SK-N-SH (cell line): ENCODE data around the gene IL16. TPM values are rescaled to one million over a fixed set of nuclear protein-coding genes. Genes with fewer than 3 reads are reported as not detected.

ENCODE experiments used
- CTCF ChIA-PET: fragments of 300-600, 350-600 bp; formaldehyde crosslinking; extraction: SDS; loops from one replicate; lab custom pipeline; 2021; lab: Yijun Ruan, JAX
- POLR2A ChIA-PET: fragments of 350-600 bp; sonication (Branson Sonifier 250); formaldehyde crosslinking; extraction: SDS; loops from one replicate; lab custom pipeline; 2020; ENCODE audit warnings: antibody characterized with exemption, inconsistent platforms; lab: Yijun Ruan, JAX
- DNase-seq: peaks from one replicate; pipeline ENCODE4 v3.0.0; 2012
- H2AFZ ChIP-seq: fragments of 200-600 bp; sonication (generic); 2 replicates; pipeline ENCODE4 v1.8.1; 2016; ENCODE audit warnings: antibody characterized with exemption, mild to moderate bottlenecking, low read depth
- H3F3A ChIP-seq: fragments of 200-600 bp; sonication (generic); replicated peaks from 2 replicates; pipeline ENCODE3; 2016; ENCODE audit warnings: antibody characterized with exemption, mild to moderate bottlenecking; ENCODE audit not compliant: insufficient read depth
- H3K27ac ChIP-seq, 2 experiments: fragments of 200-500 bp in 1 of 2; fragments of 200-600 bp in 1 of 2; sonication (Bioruptor generic) in 1 of 2; sonication (generic), shearing (Covaris generic) in 1 of 2; 2 replicates each; pipeline versions ENCODE4 v1.5.1 to v1.6.1; 2014 to 2016; ENCODE audit warnings: low read depth in 2 of 2, inconsistent platforms in 1 of 2, low read length in 1 of 2, mild to moderate bottlenecking in 1 of 2, mixed read lengths in 1 of 2
- H3K27me3 ChIP-seq: fragments of 200-600 bp; sonication (generic), shearing (Covaris generic); 2 replicates; pipeline ENCODE4 v1.6.1; 2016; ENCODE audit warnings: mixed run types; ENCODE audit not compliant: insufficient read depth
- H3K36me3 ChIP-seq, 2 experiments: fragments of 200-500 bp in 1 of 2; fragments of 200-600 bp in 1 of 2; sonication (Bioruptor generic) in 1 of 2; sonication (generic) in 1 of 2; replicated peaks in 1 of 2; 2 replicates each; pipeline versions ENCODE3 to v1.5.1; 2014 to 2016; ENCODE audit warnings: low read length in 1 of 2, mild to moderate bottlenecking in 1 of 2; ENCODE audit not compliant: insufficient read depth in 2 of 2, control insufficient read depth in 1 of 2
- H3K4me1 ChIP-seq, 2 experiments: fragments of 200-500 bp in 1 of 2; fragments of 200-600 bp in 1 of 2; sonication (Bioruptor generic) in 1 of 2; sonication (generic), shearing (Covaris generic) in 1 of 2; 2 replicates each; pipeline versions ENCODE4 v1.5.1 to v1.6.1; 2014 to 2016; ENCODE audit warnings: low read depth in 1 of 2, low read length in 1 of 2, mixed run types in 1 of 2; ENCODE audit not compliant: insufficient read depth in 2 of 2, control insufficient read depth in 1 of 2
- H3K4me2 ChIP-seq: fragments of 200-600 bp; sonication (generic), shearing (Covaris generic); 2 replicates; pipeline ENCODE4 v1.6.1; 2017; ENCODE audit warnings: mixed run types
- H3K4me3 ChIP-seq, 2 experiments: fragments of 200-500 bp in 1 of 2; fragments of 200-600 bp in 1 of 2; sonication (Bioruptor generic) in 1 of 2; sonication (generic), shearing (Covaris generic) in 1 of 2; 2 replicates each; pipeline versions ENCODE4 v1.5.1 to v1.8.1; 2014 to 2016; ENCODE audit warnings: low read depth in 2 of 2, inconsistent platforms in 1 of 2, low read length in 1 of 2, mild to moderate bottlenecking in 1 of 2, mixed read lengths in 1 of 2, moderate library complexity in 1 of 2
- H3K79me2 ChIP-seq: fragments of 200-600 bp; sonication (generic); 2 replicates; pipeline ENCODE4 v1.8.1; 2017; ENCODE audit warnings: mild to moderate bottlenecking; ENCODE audit not compliant: insufficient read depth
- H3K9ac ChIP-seq: fragments of 200-600 bp; sonication (generic); 2 replicates; pipeline ENCODE4 v1.6.1; 2017; ENCODE audit warnings: mixed run types
- H3K9me2 ChIP-seq: fragments of 200-600 bp; sonication (generic); 2 replicates; pipeline ENCODE4 v1.6.1; 2017; ENCODE audit warnings: mixed run types
- H3K9me3 ChIP-seq: fragments of 200-600 bp; sonication (generic); 2 replicates; pipeline ENCODE4 v1.6.1; 2017; ENCODE audit warnings: mixed run types, mild to moderate bottlenecking, moderate library complexity
- H4K20me1 ChIP-seq: fragments of 200-600 bp; sonication (generic); 2 replicates; pipeline ENCODE4 v1.6.1; 2017; ENCODE audit warnings: mild to moderate bottlenecking, mixed run types; ENCODE audit not compliant: insufficient read depth
- ELF1 ChIP-seq: IDR thresholded peaks from 2 replicates; pipeline ENCODE4 v1.4.0; 2012
- EP300 ChIP-seq, 2 experiments: IDR thresholded peaks; 2 replicates each; pipeline versions ENCODE4 v1.4.0 to v1.6.1; 2012; ENCODE audit warnings: borderline replicate concordance in 1 of 2, low read depth in 1 of 2, low read length in 1 of 2
- EZH2phosphoT487 ChIP-seq: fragments of 200-600 bp; sonication (generic); IDR thresholded peaks from 2 replicates; pipeline ENCODE4 v1.6.1; 2017; ENCODE audit warnings: low read depth, mixed run types, mild to moderate bottlenecking, antibody characterized with exemption, moderate library complexity, borderline replicate concordance
- FOXJ3 ChIP-seq: sonication (generic); formaldehyde crosslinking; IDR thresholded peaks from 2 replicates; pipeline ENCODE4 v1.5.1; 2020; ENCODE audit warnings: mild to moderate bottlenecking, missing genetic modification reagents
- FOXM1 ChIP-seq: IDR thresholded peaks from 2 replicates; pipeline ENCODE4 v1.4.0; 2012; ENCODE audit warnings: low read depth, mild to moderate bottlenecking
- GABPA ChIP-seq: IDR thresholded peaks from 2 replicates; pipeline ENCODE4 v1.4.0; 2012; ENCODE audit warnings: low read depth, mild to moderate bottlenecking
- GATA2 ChIP-seq: sonication (generic); formaldehyde crosslinking; IDR thresholded peaks from 2 replicates; pipeline ENCODE4 v1.5.0; 2020; ENCODE audit warnings: mild to moderate bottlenecking, missing genetic modification reagents
- JUND ChIP-seq: IDR thresholded peaks from 2 replicates; pipeline ENCODE4 v1.4.0; 2012
- MXI1 ChIP-seq: IDR thresholded peaks from 2 replicates; pipeline ENCODE4 v1.6.1; 2012; ENCODE audit warnings: mild to moderate bottlenecking, low read depth, low read length, improper control_type of control experiment
- NFIC ChIP-seq: IDR thresholded peaks from 2 replicates; pipeline ENCODE4 v1.4.0; 2012; ENCODE audit warnings: borderline replicate concordance
- POLR2AphosphoS5 ChIP-seq: IDR thresholded peaks from 2 replicates; pipeline ENCODE4 v1.6.1; 2012; ENCODE audit warnings: low read depth, low read length
- RAD21 ChIP-seq: IDR thresholded peaks from 2 replicates; pipeline ENCODE4 v1.6.1; 2012; ENCODE audit warnings: mild to moderate bottlenecking, low read length
- RCOR1 ChIP-seq: fragments of 150-350 bp; IDR thresholded peaks from 2 replicates; pipeline ENCODE4 v1.6.1; 2017; ENCODE audit warnings: antibody characterized with exemption, low read length
- RXRA ChIP-seq: IDR thresholded peaks from 2 replicates; pipeline ENCODE4 v1.4.0; 2012; ENCODE audit warnings: low read depth, mild to moderate bottlenecking, borderline replicate concordance
- SIN3A ChIP-seq: IDR thresholded peaks from 2 replicates; pipeline ENCODE4 v1.6.1; 2012; ENCODE audit warnings: low read depth, mild to moderate bottlenecking, low read length, moderate library complexity, borderline replicate concordance
- TAF1 ChIP-seq: IDR thresholded peaks from 2 replicates; pipeline ENCODE4 v1.6.1; 2012; ENCODE audit warnings: low read depth, mild to moderate bottlenecking, low read length, moderate library complexity, borderline replicate concordance
- TCF12 ChIP-seq: IDR thresholded peaks from 2 replicates; pipeline ENCODE4 v1.4.0; 2012
- YY1 ChIP-seq: IDR thresholded peaks from 2 replicates; pipeline ENCODE4 v1.4.0; 2012; ENCODE audit warnings: low read depth, mild to moderate bottlenecking
- ZBTB33 ChIP-seq: IDR thresholded peaks from 2 replicates; pipeline ENCODE4 v1.4.0; 2012; ENCODE audit warnings: low read depth, borderline replicate concordance
- WGBS: methylation state at CpG from one replicate; pipeline ENCODE4 v1.1.6; 2017; ENCODE audit warnings: low lambda C conversion rate; 5-methylcytosine and 5-hydroxymethylcytosine counted together
- polyA plus RNA-seq, 3 experiments: library from polyadenylated mRNA; depleted of rRNA; stranded (reverse); fragments of >200 nt; gene quantifications; 2 replicates each; pipeline ENCODE4 v1.2.3, GENCODE V29; 2012
- TF ChIP-seq, protein P1 (sequence below): fragments of 200-600 bp; sonication (generic); IDR thresholded peaks from 2 replicates; pipeline ENCODE4 v1.6.1; 2017; ENCODE audit warnings: antibody characterized with exemption, mild to moderate bottlenecking, moderate library complexity

IL16 gene
- polyA plus RNA-seq, 1 of the 3 experiments (the other 2 are of a cell fraction), result not detected

DNA sequence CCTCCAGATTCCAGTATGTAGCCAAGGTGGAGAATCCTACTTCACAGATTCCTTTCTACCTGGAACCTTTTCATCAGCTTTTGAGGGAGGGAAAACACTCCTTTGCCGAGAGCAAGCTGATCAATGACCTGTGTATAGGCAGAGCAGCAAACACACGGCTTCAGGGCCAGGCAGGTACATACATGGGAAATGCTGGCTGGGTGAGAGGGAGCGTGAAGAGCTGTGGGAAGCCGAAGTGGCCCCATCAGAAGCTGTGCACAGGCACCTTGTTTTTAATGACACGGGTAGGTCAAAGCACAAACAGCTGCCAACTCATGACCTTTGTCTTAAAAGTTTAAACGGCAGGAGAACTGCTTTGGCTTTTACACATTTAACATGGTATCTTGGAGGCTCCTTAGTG is 101.9 kb downstream of the IL16 start:
- Histone ChIP-seq H4K20me1 (no peaks in the 10 kb centered on the region), H3K9me2 (no peaks in the 10 kb centered on the region)
- TF ChIP-seq TCF12 (no peak), FOXJ3 (no peak), SIN3A (no peak), MXI1 (no peak), GABPA (no peak), EP300 (IDR thresholded peaks at IDR 0.05; ENCODE audit: borderline replicate concordance in 1 of 2, low read depth in 1 of 2, low read length in 1 of 2) (no peak), TAF1 (no peak), ZBTB33 (no peak), NFIC (no peak), POLR2AphosphoS5 (no peak), RXRA (no peak), ELF1 (no peak), FOXM1 (no peak), JUND (no peak), GATA2 (CRISPR knock-in tag) (no peak), RCOR1 (no peak), RAD21 (no peak), EZH2phosphoT487 (no peak), YY1 (no peak)
- TF ChIP-seq, protein P1, sequence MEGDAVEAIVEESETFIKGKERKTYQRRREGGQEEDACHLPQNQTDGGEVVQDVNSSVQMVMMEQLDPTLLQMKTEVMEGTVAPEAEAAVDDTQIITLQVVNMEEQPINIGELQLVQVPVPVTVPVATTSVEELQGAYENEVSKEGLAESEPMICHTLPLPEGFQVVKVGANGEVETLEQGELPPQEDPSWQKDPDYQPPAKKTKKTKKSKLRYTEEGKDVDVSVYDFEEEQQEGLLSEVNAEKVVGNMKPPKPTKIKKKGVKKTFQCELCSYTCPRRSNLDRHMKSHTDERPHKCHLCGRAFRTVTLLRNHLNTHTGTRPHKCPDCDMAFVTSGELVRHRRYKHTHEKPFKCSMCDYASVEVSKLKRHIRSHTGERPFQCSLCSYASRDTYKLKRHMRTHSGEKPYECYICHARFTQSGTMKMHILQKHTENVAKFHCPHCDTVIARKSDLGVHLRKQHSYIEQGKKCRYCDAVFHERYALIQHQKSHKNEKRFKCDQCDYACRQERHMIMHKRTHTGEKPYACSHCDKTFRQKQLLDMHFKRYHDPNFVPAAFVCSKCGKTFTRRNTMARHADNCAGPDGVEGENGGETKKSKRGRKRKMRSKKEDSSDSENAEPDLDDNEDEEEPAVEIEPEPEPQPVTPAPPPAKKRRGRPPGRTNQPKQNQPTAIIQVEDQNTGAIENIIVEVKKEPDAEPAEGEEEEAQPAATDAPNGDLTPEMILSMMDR, result no peak
- TF ChIP-seq, all 33 proteins: peak for 0
- ChIA-PET POLR2A (no interaction called here), CTCF (interaction anchor here (1.4 to 2.4 kb wide), 3 partner anchors 23 to 102 kb away, joined by 6 to 10 read pairs (median 8); no protein-coding TSS in a partner anchor)
- Histone ChIP-seq H3K9ac (no peak overlapping the region), H3K27me3 (peaks cover 14% of the 10 kb centered on the region; the same call in 1 of the 2 replicates), H3K4me1 (peaks cover 9 to 10% of the 10 kb centered on the region in 2 experiments; a peak in 2 of 4 replicates), H3K27ac (no peak overlapping the region), H2AFZ (no peak overlapping the region), H3K4me3 (no peak overlapping the region), H3K9me3 (no peaks in the 10 kb centered on the region), H3K79me2 (no peaks in the 10 kb centered on the region), H3K36me3 (no peaks in the 10 kb centered on the region), H3F3A (no peaks in the 10 kb centered on the region), H3K4me2 (no peak overlapping the region)
- 52% methylated on average over 6 of the region's 6 CpGs for WGBS
- no peak for DNase-seq
